OCI-LY7 (cell line): ENCODE results near the gene PORCN.

Source experiments
- EZH2phosphoT487 ChIP-seq: fragments of 200-600 bp; sonication (generic); IDR thresholded peaks from 2 replicates; pipeline ENCODE4 v1.6.1; 2018; ENCODE audit warnings: low read depth, borderline replicate concordance, mild to moderate bottlenecking, mixed run types, antibody characterized with exemption, low read length, moderate library complexity, mixed read lengths
- TF ChIP-seq, protein P1 (sequence below): fragments of 200-600 bp; sonication (generic); conservative IDR thresholded peaks from 2 replicates; pipeline ENCODE4 v1.5.1; 2014; ENCODE audit warnings: mild to moderate bottlenecking, antibody characterized with exemption, low read length, moderate library complexity, mixed read lengths

GRCh38 chrX:48507246-48507645 lies 1.5 kb upstream of the PORCN start:
- TF ChIP-seq, protein P1, sequence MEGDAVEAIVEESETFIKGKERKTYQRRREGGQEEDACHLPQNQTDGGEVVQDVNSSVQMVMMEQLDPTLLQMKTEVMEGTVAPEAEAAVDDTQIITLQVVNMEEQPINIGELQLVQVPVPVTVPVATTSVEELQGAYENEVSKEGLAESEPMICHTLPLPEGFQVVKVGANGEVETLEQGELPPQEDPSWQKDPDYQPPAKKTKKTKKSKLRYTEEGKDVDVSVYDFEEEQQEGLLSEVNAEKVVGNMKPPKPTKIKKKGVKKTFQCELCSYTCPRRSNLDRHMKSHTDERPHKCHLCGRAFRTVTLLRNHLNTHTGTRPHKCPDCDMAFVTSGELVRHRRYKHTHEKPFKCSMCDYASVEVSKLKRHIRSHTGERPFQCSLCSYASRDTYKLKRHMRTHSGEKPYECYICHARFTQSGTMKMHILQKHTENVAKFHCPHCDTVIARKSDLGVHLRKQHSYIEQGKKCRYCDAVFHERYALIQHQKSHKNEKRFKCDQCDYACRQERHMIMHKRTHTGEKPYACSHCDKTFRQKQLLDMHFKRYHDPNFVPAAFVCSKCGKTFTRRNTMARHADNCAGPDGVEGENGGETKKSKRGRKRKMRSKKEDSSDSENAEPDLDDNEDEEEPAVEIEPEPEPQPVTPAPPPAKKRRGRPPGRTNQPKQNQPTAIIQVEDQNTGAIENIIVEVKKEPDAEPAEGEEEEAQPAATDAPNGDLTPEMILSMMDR = no peak
- TF ChIP-seq EZH2phosphoT487 = no peak
